GM12873 (cell line): Measurements from ENCODE around the gene AP2B1.

Source experiments
- TF ChIP-seq, protein P1 (sequence below): IDR thresholded peaks from 2 replicates; pipeline ENCODE4 v1.5.1; 2012; ENCODE audit warnings: low read depth, mild to moderate bottlenecking, moderate library complexity, low read length, control low read depth; ENCODE audit not compliant: insufficient read depth; ENCODE audit errors: missing control alignments

AP2B1 gene

DNA sequence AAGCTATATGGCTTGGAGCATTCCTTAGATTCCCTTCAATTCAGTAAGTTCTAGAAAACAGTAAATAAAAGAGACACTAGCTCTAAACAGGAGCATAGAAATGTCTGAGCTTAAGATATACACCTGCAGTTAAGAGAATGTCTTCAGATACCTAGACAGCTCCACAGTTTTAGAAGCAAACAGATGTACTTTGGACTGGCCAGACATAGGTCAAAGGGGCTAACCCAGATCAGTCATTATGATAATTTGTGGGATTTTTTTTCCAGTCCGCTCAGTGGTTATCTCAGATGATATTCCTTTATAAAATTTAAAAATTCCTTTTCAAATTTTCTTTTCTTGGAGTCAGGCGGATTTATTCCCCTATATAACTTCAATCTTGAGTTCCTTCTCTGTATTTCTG is 78.5 kb downstream of the AP2B1 start:
- TF ChIP-seq, protein P1, sequence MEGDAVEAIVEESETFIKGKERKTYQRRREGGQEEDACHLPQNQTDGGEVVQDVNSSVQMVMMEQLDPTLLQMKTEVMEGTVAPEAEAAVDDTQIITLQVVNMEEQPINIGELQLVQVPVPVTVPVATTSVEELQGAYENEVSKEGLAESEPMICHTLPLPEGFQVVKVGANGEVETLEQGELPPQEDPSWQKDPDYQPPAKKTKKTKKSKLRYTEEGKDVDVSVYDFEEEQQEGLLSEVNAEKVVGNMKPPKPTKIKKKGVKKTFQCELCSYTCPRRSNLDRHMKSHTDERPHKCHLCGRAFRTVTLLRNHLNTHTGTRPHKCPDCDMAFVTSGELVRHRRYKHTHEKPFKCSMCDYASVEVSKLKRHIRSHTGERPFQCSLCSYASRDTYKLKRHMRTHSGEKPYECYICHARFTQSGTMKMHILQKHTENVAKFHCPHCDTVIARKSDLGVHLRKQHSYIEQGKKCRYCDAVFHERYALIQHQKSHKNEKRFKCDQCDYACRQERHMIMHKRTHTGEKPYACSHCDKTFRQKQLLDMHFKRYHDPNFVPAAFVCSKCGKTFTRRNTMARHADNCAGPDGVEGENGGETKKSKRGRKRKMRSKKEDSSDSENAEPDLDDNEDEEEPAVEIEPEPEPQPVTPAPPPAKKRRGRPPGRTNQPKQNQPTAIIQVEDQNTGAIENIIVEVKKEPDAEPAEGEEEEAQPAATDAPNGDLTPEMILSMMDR = no peak

DNA sequence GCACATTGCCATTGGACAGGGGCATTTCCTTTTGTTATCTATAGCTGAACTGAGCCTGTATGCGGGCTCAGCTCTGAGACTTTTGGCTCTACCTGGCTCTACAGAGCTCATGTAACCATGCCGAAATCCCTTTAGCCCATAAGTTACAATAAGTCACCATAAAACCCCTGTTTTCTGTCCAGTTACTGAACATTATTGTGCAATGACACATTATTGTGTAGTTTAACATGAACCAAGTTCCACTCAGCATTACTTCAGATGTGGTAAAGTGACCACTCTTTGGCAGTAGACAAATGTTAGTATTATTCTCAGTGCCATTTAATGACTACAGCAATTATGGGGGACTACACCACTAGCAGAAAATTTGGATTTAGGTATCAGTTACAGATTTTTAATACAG is 78.9 kb downstream of the AP2B1 start:
- TF ChIP-seq, protein P1 = no peak

DNA sequence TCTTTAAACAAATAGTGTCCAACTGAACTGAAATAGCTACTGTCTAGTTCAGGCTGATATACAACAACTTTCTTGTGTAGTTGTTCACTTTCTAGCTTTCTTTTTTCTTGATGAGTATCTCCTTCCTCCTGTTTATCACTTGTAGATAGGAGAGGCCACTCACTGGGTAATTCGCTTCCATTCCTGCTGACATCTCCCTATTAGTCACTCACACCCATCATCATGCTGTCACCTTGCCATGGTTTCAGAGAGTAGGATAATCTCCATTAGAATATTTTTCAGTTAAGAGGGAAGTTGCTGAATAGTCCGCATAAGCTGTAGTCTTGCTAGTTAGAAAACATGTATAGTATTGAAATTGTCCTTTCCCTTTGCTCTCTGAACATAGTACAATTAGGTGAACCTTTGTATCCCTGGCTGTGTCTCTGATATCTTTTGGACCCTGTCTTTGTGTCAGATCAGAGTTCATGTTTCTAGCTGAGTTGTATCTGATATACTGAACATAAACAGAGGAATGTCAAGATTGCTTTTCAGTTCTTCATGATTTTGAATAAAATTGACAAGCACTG is 79.9 kb downstream of the AP2B1 start:
- TF ChIP-seq, protein P1 = no peak

DNA sequence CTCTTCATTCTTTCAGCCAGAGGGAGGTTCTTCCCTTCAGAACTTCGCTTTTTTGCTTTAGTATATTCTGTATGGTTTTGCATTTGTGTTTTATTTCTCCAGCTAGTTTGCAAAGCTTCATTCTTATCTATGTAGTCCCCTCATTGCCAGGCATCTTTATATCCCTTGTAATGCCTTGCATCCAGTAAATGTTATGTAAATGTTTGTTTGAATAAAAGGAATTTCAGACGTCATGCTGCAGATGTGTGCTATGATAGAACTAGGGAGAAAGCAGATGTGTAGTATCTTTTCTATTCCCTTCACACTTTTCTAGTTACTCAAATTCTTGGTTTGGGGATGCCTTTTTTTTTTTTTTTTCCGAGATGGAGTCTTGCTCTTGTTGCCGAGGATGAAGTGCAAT is 81.7 kb downstream of the AP2B1 start:
- TF ChIP-seq, protein P1 = no peak

DNA sequence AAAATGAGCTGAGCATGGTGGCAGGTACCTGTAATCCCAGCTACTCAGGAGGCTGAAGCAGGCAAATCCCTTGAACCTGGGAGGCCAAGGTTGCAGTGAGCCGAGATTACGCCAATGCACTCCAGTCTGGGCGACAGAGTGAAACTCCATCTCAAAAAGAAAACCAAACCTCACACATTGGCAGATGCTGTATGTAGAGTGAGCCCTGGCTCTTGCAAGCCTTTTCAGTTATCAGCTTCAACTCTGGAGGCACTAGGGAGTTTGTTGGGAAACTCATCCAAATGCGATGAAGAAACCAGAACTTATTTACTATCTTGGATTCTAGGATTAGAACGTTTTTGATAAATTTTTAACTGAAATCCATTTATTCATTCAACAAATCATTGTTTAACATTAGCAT is 87.4 kb downstream of the AP2B1 start:
- TF ChIP-seq, protein P1 = no peak

DNA sequence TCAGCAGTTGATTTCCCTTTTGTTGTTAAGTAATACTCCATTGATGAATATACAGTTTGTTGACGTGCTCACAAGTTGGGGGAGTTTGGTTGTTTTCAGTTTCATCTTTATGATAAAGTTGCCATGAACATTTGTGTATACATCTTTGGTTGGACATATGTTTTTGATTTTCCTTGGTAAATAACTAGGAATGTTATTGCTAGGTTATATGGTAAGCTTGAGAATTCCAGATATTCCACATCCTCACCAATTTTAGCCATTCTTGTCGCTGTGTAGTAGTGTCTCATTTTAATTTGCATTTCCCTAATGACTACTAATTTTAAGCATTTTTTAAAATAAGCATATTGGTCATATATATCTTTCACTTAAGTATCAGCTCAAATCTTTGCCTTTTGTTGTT is 89.3 kb downstream of the AP2B1 start:
- TF ChIP-seq, protein P1 = no peak

DNA sequence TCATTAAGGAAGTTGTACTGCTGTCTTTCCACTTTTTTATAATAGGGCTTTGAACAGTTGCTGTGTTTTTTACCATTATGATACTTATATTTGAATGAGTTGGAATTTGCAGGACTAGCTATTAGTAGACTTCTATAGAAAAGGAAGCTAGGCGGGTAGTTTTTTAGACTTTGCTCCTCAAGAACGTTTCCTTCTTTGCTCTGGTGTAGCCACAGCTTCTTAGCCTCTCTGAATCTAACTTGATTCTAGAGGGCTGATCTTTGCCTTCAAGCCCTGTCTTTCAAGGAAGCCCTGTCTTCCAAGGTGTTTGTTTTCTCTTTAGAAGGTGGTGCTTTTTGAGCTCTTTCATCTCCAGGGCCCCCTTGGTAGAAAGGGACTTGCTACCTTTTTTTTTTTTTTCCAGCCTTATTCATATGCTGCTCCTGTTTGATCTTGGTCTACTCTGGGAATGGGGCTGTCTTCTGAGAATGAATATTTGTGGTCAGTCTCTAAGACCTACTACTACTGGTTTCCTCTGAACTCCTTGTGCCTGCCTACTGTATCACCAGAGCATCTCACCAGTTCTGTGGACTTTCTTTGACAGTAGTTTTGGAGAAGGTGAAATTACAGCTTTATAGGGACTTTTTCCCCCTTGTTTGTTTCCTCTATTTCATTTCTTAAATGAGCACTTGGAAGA is 92.0 kb downstream of the AP2B1 start:
- TF ChIP-seq, protein P1 = no peak
